Stimulated activated CD8-positive, alpha-beta memory T cell treated with anti-CD3 and anti-CD28 coated beads, Interleukin-15, amount 100 ng/mL, for 48 hours (primary cell): ENCODE results near the gene SLC26A9.

Source experiments
- DNase-seq, 2 donors: peaks; one replicate each; pipeline ENCODE4 v3.0.0-alpha.2; 2020; ENCODE audit warnings: low read depth in 2 of 2

Gene SLC26A9

DNA sequence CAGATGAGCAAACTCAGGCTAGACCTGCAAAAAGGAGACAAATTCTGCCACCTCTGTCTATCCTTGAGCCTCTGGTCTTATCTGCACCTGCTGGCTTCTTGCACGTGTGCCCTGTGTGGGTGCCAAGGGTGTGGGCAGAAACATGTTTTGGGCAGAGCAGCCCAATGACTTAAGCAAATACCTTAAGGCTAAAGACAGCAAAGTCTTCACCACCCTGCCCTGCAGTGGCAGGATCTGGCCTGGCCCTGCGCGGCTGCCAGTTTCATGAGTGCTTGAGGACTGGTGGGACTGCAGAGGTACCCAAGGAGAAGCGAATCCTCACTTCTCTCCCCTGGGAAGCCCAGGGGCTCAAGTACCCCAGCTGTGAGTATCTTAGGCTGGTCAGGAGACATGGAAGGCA lies 3.8 kb upstream of the SLC26A9 start:
- no peak for DNase-seq

DNA sequence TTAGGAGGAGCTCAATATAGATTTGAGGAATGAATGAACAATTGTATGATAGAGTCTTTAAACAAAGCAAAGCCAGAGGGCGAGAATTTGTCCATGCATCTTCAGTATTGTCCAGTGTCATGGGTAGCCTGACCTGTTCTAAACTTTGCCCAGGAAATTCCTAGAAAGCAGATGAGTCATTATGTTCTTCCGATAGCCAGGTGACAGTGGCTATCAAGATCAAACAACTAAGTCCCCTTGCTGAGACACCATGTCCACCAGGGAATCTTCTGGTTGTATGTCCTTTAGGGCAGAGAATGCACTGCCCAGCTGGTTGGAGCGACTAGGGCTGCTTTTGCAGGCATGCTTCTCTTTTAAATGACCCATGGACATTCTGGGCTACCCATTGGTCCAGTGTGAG lies 1.8 kb upstream of the SLC26A9 start:
- no peak for DNase-seq

DNA sequence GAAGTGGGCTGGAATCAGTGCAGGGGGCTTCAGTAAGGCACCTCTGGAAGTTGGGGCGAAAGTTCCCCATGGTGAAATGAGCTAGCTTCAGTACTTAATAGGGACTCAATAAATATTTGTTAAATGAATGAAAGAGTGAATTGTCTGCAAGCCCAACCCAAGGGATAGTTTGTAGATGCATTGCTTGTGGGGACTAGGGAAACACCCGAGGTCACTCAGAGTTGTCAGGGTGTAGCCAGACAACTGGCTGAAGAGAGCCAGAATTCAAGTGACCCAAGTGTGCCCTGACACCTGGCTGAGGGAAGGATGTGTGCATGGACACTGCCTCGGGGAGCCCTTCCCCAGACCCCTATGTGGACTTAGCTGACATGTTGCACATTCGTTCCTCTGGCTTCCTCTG lies 1.3 kb upstream of the SLC26A9 start:
- no peak for DNase-seq

DNA sequence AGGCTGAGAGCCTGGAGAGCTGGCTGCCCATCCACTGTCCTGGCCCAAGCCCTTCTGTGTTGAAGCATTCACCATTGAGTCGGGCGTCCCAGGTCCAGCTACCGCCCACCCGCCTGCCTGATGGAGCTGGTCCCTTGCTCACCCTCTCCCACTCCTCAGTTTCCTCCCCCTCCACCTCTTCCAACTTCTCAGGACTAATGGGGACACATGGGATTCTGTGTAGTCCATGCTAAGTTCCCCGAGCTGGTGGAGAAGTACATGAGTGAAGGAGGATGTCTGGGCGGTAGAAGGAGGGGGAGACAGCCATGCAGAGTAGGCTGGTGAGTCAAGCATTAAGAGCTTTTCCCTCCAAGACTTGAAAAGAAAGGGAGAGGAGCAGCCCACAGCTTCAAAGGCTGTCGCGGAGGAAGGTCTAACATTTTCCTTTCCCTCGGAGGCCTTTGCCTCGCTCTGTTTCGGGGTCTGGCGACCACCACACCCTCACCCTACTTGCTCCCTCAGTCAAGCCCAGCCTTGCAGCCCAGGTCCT lies 561 bp downstream of the SLC26A9 start:
- DNase-seq, result no peak

DNA sequence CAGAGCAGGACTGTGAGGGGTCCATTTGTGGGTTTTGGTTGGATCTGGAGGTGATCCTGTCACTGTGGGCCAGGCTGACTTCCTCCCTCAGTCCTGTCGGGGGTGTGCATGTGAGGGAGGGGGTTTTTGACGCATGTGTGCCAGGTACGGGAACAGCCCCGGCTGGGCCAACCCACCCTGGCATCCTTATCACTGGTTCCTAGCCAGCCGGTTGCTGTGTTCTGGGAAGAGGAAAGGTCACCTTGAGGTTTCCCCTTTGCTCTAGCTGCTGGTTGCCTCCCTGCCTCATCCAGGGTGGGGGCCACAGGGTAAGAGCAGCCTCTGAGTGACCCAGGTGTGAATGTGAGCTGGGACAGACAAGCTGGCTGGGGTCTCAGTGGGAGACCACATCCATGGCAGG lies 2.5 kb downstream of the SLC26A9 start:
- no peak for DNase-seq

DNA sequence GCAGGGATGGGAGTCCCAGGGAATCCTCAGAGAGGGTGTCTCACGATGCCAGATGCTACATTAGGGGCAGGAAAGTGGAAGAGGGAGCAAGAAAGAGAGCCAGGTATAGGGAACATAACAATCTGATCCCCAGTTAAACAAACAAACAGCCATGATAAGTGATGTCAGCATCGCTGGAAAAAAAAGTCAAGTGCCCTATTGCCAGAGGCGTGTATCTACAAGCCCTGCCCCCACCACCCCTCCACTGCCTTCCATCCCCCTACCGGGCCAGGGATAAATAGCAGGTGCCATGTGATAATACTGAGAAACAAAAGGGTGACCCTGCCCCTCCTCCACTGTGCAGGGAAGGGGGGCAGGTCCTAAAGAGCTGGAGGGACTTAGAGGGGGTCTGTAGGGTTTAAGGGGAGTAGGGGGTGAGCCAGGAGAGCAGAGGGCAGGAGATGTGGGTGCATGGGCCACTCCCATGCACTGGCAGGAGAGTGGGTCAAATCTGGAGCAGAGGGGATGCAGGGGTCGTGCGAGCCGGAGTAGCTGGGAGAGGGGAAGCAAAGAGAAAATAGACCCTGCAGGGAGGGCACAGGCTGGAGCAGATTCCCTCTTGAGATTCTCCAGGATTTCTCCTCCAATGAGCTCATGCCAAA lies 3.4 kb downstream of the SLC26A9 start:
- no peak for DNase-seq

DNA sequence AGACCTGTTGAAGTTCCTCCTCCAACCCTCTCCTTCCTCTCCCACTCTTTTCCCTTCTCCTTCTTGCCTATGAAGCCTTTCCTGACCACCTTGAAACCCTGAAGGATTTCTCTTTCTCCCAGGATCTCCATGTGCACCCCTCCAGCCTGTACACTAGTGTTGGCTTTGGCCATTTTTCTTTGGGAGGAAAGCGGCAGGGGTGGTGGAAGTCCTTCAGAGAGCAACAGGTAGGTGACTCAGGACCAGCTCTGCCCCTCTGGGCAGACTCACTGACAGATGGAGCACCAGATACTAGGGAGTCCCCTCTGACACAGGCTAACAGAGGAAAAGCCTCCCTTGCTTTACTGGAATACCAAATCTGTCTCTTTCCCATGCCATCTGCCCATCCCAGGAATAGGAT lies 4.6 kb downstream of the SLC26A9 start:
- DNase-seq, result no peak

DNA sequence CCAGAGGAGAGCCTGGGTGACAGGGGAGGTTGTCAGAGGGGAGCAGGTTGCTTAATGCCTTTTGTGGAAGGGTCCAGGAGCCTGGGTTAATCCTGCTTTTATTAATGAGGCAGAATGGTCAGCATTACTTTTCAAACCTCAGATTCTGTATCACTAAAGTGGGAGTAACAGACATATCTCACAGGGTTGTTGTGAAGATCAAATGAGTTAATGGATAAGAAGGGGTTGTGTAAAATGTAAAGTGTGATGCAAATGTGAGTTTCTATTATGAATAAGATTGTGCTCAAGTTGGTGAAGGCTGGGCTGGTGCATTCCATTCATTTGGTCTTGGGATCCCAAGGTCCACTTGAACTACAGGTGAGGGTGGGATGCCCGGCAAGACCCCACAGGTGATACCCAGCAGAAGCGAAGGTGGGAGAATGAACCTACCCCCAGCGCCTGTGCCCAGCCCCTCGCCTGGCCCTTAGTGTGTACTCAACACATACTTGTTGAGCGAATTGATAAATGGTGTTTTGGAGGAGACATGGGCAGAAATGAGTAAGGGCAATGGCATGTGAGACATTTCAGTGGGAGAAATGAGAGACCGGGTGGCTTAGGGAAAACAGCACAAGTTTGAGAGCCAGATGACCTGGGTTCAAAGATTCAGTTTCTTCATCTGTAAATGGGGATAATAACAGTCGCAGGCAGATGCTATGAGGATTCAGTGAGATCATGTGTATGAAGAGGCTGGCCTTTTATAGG lies 6.2 kb downstream of the SLC26A9 start:
- DNase-seq, result no peak

DNA sequence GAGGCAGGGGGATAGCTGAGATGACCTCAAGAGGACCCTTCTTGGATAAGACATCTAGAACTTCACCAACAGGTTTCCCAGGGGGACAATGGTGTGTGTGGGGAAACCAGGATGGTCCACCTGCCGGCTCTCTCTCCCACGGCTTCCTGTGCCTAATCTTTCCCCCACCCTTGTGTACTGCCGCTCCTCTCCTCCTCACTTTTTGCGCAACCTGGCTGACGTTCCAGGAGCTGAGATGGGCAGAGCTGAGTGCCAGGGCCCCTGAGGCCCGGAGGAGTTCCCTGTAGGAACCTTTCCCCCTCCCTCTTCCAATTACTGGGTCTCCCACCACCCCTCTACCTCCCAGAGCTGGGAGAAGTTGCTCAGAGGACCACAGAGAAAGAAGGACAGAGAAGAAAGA lies 6.9 kb downstream of the SLC26A9 start:
- no peak for DNase-seq

DNA sequence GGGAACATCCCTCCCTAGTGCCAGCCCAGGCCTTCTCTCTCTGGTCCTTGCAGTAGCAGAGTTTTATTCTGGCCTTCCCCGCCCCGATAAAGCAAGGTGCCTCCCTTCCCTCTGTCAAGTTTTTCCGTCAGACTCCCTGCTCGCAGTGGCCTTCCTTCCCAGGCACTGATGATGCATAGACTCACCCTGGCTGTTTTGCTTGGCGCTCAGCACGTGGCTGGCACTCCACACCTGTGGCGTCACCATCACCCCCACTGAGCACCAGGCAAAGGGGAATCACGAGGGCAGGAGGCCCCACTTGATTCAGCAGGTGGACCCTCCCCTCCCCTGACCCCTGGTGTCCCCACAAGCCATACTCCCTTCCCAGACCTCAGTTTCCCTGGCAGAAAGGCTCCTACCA lies 7.4 kb downstream of the SLC26A9 start:
- DNase-seq, result no peak

DNA sequence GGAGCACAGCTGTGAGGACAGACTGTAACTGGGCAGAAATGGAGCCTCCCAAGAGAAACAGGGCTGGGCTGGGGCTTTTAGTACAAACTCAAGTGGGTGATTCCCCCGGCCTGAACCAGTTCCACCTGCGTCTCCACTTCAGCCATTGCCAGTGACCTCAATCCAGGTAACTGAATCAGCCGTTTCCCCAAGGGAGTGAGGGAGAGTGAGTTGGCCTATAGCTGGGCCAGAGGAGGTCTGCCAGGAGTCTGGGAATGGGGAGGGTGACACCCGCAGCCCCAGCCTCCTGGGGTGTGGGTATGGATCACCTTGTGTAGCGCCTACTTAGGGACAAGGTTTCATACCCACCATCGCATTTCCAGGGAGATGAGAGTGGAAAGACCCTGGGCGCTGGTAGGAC lies 8.5 kb downstream of the SLC26A9 start:
- DNase-seq, result no peak

DNA sequence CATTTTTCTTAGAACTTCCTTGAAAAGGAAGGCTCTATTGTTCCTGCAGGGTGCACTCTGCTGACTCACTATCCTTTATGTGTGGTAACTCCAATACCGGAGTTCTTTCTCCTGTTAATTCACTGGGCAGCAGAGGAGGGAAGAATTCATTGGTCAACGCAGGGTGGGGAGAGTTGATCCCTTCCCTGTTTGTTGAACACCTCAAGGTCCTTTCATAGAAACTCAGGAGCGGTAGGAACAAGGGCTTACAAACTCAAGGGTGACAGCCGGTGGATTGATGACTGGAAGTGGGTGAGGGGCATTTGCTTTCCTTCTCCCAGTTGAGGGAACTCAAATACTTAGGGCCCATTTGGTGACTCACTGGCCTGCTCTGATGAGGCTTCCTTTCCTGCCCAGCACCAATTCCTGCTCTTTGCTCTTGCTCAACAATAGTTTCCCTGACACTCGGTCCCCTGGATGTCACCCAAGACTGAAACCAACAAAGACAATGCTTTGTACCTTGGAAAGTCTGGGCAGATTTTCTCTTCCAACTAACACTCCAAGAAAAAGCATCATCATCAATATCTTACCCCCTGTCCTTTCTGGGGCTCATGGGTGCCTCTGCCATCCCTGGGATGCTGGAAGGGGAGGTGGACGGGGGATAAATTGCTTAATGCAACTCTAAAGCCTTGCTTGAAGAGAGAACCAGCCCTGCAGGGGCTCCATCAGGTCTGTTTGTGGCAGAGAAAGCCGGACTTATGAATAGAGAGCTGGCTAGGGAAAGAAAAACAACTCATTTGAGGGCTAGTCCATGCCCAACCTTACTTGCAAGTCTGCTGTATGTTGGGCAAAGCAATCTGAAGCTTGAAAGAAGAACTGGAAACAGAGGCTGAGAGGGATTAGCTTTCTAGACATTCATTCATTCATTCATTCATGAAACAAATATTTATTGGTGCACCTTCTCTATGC lies 9.3 kb downstream of the SLC26A9 start:
- no peak for DNase-seq

DNA sequence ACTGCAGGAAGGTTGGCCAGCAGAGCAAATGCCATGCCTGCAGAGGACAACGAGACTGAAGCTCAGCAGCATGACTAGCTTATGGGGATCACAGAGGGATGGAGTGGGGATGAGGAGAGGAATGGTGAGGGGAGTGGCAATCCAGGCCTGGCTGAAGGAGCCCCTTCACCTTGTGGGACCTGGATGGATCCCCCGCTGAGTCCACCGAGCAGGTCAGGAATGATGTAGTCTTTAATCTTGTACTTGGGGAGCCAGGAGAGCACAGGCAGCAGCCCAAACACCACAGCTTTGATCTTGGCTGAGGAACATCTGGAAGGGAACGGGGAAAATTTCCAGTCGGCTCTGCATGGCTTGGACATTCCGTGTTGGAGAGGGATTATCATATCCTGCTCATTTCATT lies 10.5 kb downstream of the SLC26A9 start:
- no peak for DNase-seq

DNA sequence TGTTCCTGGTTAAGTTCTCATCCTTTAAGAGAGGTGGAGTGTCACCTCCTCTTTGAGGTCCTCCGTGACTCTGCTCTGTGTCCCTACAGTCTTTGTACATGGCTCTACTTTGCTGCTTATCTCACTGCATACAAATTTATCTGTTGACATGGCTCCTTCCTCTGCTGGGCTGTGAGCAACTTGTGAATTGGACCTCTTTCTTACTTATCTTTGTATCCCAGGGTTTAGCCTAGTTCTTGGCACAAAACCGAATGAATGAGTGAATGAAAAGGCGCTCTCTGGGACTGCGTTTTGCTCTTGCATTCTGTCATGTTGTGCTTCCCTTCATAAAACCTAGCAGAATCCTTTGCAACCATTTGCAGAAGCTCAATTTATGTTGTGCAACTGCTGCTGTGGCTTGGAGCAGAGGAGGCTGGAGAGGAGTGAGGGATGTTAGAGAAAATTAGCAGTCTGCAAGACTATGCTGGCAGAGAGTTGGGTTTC lies 12.4 kb downstream of the SLC26A9 start:
- no peak for DNase-seq

DNA sequence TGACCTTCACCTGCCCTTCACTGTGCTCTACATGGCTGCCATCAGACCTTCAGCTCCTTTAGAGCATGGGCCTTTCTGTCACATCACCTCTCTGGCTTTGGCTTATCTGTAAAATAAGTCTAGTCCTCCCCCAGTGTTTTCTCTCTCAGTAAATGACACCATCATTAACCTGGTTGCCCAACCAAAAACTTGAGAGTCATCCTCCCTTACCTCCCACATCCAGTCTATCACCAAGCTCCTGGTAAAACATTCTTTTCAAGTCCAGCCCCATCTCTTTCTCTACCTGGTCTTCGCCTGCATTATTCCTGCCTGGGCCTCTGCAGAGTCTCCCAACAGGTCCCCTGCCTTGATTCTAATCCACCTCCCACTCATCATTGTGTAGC lies 13.1 kb downstream of the SLC26A9 start:
- DNase-seq, result no peak

DNA sequence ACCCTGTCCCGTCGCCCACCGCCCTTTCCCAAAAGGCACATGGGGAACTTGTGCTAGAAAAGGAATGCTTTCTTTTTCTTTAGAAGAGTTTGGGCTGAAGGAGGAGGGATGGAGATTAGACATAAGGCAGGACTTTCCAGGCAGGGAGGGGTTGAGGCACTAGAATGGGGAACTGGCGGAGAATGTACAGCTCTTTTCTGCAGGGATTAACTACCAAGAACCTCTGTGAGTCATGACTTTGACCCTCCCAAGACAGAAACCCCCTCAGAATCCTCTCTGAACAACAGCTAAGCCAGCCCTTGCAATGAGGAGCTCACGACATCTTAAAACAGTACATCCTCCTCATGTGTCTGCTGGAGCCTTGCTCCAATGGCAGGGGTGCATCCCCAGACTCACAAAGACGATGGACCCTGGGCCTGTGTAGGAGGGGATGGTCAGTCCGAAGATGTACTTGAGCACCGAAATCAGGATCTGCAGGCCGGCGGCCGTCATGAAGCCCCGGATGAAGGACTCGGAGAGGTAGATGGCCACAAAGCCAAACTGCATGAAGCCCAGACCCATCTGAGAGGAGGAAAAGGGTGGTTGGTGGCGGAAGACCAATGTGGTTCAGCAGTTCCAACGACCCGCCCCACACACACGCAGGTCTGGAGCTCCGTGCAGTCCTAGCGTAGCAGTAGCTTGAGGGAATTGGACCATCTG lies 13.6 kb downstream of the SLC26A9 start:
- DNase-seq, result no peak

DNA sequence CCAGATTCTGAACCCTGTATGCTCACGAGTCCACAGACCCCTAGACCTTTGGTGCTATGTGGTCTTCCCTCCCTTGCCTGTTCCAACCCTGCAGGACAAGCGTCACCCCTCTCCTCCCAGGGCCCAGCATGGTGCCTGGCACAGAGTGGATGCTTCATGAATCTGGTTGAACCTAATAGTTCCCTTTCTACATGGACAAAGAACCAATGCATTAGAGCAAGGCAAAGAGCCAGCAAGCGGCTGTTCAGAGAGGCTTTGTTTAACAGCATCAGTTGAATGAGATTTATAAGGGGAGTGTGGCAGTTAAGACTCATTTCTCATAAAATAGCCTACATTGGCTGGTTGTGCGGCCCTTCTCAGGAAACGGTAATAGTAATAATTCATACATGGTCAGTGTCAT lies 14.9 kb downstream of the SLC26A9 start:
- DNase-seq, result no peak

DNA sequence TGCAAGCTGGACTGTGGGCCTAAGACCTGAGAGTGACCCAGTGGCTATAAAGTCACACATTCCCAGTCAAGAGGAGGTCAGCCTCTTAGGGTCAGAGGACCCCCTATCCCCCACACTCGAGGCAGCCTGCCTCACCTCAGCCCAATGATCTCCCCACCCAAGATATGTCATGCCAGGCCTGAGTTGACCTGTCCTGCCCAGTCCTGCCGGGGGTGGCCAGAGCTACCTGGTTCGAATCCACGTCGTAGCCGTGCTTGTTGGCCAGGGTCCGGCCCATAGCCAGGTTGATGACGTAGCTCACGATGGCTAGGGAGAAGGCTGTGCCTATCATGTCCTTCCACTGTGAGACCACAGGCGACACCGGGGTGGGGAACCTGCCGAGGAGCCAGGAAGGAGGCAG lies 15.6 kb downstream of the SLC26A9 start:
- no peak for DNase-seq

DNA sequence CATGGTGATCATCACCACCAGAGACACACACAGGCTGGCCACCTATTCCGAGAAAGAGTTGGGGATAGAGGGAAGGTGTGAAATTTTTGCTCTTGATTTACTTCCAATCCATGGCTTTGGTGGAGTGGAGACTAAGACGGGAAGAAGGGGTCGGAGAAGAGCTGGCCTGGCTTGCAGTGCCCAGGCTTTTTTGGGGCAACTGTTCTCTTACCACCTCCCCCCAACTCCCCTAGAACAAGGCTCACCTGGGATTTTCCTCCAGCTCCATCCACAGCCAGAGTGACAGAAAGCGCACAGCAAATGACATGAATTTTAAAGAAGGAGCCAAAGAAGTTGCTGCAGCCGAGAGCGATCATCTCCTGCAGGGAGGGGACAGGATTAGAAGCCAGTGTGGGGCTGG lies 16.0 kb downstream of the SLC26A9 start:
- DNase-seq, result no peak

DNA sequence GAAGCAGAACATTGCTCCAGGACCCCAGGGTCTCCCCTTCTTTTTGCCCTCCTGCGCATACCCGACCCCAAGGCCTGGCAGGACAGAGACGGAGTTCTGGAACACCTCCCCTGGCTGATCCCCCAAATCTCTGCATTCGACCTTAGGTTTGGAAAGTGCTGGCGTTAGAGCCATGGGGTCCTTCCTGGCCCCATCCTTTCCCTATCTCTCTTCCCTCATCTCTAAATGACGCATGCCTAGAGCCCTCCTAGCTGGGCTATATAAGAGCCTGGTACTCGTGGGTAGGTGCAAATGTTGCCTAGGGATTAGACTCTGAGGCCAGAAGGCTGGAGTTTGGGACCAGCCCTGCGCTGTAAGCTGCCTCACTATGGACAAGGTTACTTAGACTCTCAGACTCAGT lies 16.6 kb downstream of the SLC26A9 start:
- DNase-seq, result no peak

DNA sequence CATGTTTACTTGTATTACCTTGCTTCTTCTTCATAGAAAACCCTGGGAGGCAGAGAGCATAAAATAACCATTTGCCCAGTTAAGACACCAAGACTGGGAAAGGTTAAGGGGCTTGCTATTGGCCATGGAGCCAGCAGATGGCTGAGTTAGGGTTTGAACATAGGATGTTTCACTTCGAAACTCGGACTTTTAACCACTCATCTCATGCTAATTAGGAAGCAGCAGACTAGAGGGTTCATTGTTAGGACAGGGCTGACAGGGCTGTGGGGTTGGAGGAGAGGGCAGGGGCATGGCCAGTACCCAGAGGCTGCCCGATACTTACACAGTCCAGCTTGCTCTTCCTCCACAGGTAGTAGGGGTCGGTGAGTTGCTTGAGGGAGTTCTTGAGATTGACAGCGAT lies 17.0 kb downstream of the SLC26A9 start:
- DNase-seq, result no peak

DNA sequence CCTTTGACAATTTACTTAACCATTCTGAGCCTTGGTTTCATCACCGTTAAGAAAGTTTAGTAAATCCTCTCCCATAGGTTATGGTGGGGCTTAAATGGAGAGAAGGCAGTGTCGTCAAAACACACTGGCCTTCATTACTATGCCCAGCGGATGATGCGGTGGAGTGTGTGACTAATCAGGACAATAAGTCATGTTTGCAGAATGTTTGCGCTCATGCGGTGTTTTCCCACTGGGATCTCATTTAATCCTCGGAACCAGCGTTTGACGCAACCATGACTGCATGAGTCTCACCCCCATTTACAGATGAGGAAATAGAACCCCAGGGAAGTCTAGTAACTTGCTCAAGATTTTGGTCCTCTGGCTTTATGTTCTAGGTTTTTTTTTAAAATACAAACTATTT lies 17.5 kb downstream of the SLC26A9 start:
- DNase-seq, result no peak
